HepG2 (cell line): ENCODE measurements around the gene HOXD12. TPM values are rescaled to one million over a fixed set of nuclear protein-coding genes. Genes with fewer than 3 reads are reported as not detected.

Experiments
- AKAP8 ChIP-seq: sonication (generic); formaldehyde crosslinking; IDR thresholded peaks from 2 replicates; pipeline ENCODE4 v1.5.1; 2020; ENCODE audit warnings: mild to moderate bottlenecking, missing genetic modification reagents
- AKNA ChIP-seq: sonication (generic); formaldehyde crosslinking; IDR thresholded peaks from 2 replicates; pipeline ENCODE4 v1.4.0; 2020; ENCODE audit warnings: missing genetic modification reagents, borderline replicate concordance
- ARHGAP35 ChIP-seq: sonication (generic); formaldehyde crosslinking; IDR thresholded peaks from 2 replicates; pipeline ENCODE4 v1.9.0; 2022; ENCODE audit warnings: mild to moderate bottlenecking, inconsistent platforms, moderate library complexity, missing genetic modification reagents, borderline replicate concordance
- ATF3 ChIP-seq: sonication (generic); formaldehyde crosslinking; IDR thresholded peaks from 2 replicates; pipeline ENCODE4 v1.4.0; 2020; ENCODE audit warnings: missing genetic modification reagents
- BRCA1 ChIP-seq: sonication (generic); formaldehyde crosslinking; IDR thresholded peaks from 2 replicates; pipeline ENCODE4 v1.4.0; 2020; ENCODE audit warnings: missing genetic modification reagents
- FOXO1 ChIP-seq: sonication (generic); formaldehyde crosslinking; IDR thresholded peaks from 2 replicates; pipeline ENCODE4 v1.4.0; 2020; ENCODE audit warnings: missing genetic modification reagents
- GATAD2A ChIP-seq: IDR thresholded peaks from 2 replicates; pipeline ENCODE4 v1.6.1; 2016
- HOXA9 ChIP-seq: sonication (generic); formaldehyde crosslinking; IDR thresholded peaks from 2 replicates; pipeline ENCODE4 v1.8.1; 2022; ENCODE audit warnings: missing genetic modification reagents, mild to moderate bottlenecking, moderate library complexity, borderline replicate concordance
- MXD4 ChIP-seq: IDR thresholded peaks from 2 replicates; pipeline ENCODE4 v1.6.1; 2016; ENCODE audit warnings: mild to moderate bottlenecking, missing biosample characterization, missing genetic modification reagents
- PPARG ChIP-seq: conservative IDR thresholded peaks from 2 replicates; pipeline ENCODE4 v1.6.1; 2016; ENCODE audit warnings: missing biosample characterization, missing genetic modification reagents
- RCOR2 ChIP-seq: IDR thresholded peaks from 2 replicates; pipeline ENCODE4 v1.6.1; 2016; ENCODE audit warnings: missing biosample characterization, missing genetic modification reagents
- SP2 ChIP-seq: sonication (generic); formaldehyde crosslinking; IDR thresholded peaks from 2 replicates; pipeline ENCODE4 v1.5.1; 2020; ENCODE audit warnings: mild to moderate bottlenecking, missing genetic modification reagents
- TBX3 ChIP-seq: fragments of 450-650 bp; IDR thresholded peaks from 2 replicates; pipeline ENCODE4 v1.6.1; 2017; ENCODE audit warnings: antibody characterized with exemption, mild to moderate bottlenecking, inconsistent platforms, borderline replicate concordance
- THAP11 ChIP-seq: IDR thresholded peaks from 2 replicates; pipeline ENCODE4 v1.6.1; 2016; ENCODE audit warnings: missing biosample characterization, missing genetic modification reagents
- YEATS2 ChIP-seq: sonication (generic); formaldehyde crosslinking; IDR thresholded peaks from 2 replicates; pipeline ENCODE4 v1.4.0; 2020; ENCODE audit warnings: missing genetic modification reagents, borderline replicate concordance
- YY1 ChIP-seq: IDR thresholded peaks from 2 replicates; pipeline ENCODE4 v1.6.1; 2011; ENCODE audit warnings: low read length, low read depth, moderate library complexity, mild to moderate bottlenecking; ENCODE audit not compliant: insufficient read depth, insufficient replicate concordance
- ZBTB26 ChIP-seq: IDR thresholded peaks from 2 replicates; pipeline ENCODE4 v1.6.1; 2016; ENCODE audit warnings: missing compliant biosample characterization, missing genetic modification reagents, borderline replicate concordance
- ZFP36L2 ChIP-seq: sonication (generic); formaldehyde crosslinking; IDR thresholded peaks from 2 replicates; pipeline ENCODE4 v1.4.0; 2020; ENCODE audit warnings: missing genetic modification reagents
- ZNF674 ChIP-seq: sonication (generic); formaldehyde crosslinking; IDR thresholded peaks from 2 replicates; pipeline ENCODE4 v1.5.0; 2020; ENCODE audit warnings: low read depth, mild to moderate bottlenecking, missing genetic modification reagents
- ZNF850 ChIP-seq: sonication (generic); formaldehyde crosslinking; conservative IDR thresholded peaks from 2 replicates; pipeline ENCODE4 v1.9.0; 2021; ENCODE audit warnings: mild to moderate bottlenecking, missing genetic modification reagents
- polyA plus RNA-seq, 8 experiments: library from polyadenylated mRNA; depleted of rRNA in 3 of 8; stranded (reverse) in 7 of 8; unstranded in 1 of 8; fragments of >200 nt; fragmentation: Illumina TruSeq in 4 of 8; extraction: Trizol in 4 of 8; gene quantifications; 2 replicates each; pipeline versions ENCODE4 v1.2.1 to v1.2.3, GENCODE V29; 2011 to 2016; ENCODE audit warnings: low read depth in 4 of 8, missing spikeins in 1 of 8, mixed read lengths in 1 of 8; ENCODE audit not compliant: insufficient read depth in 1 of 8
- total RNA-seq, 5 experiments: library from RNA; depleted of rRNA; stranded (reverse); fragments of >200 nt; fragmentation: Illumina TruSeq; extraction: Trizol; gene quantifications; 2 replicates each; pipeline ENCODE4 v1.2.3, GENCODE V29; 2016; ENCODE audit warnings: low read depth in 1 of 5
- TF ChIP-seq, protein P1 (sequence below): sonication (generic); formaldehyde crosslinking; IDR thresholded peaks from 2 replicates; pipeline ENCODE4 v1.4.0; 2020; ENCODE audit warnings: mild to moderate bottlenecking, missing genetic modification reagents

Gene HOXD12
- total and polyA plus RNA-seq, 2 of the 13 experiments (the other 11 are each of a cell fraction or from before 2014, with no cell fraction given), result not detected

- TF ChIP-seq HOXA9 (CRISPR knock-in tag) (no peak), ATF3 (0 out of 2 replicates have a peak, but pooled peaks have one; percentile 32), FOXO1 (peak; percentile 60), SP2 (CRISPR knock-in tag) (no peak), ZFP36L2 (CRISPR knock-in tag) (no peak), MXD4 (CRISPR knock-in tag) (no peak), THAP11 (CRISPR knock-in tag) (0 out of 2 replicates have a peak, but pooled peaks have one; percentile 51), BRCA1 (CRISPR knock-in tag) (no peak), YY1 (peak; percentile 47), RCOR2 (CRISPR knock-in tag) (no peak), AKNA (CRISPR knock-in tag) (no peak), PPARG (CRISPR knock-in tag) (0 out of 2 replicates have a peak, but pooled peaks have one; percentile 25), AKAP8 (CRISPR knock-in tag) (no peak), YEATS2 (CRISPR knock-in tag) (0 out of 2 replicates have a peak, but pooled peaks have one; percentile 21), TBX3 (no peak), ZNF674 (CRISPR knock-in tag) (0 out of 2 replicates have a peak, but pooled peaks have one; percentile 75), ARHGAP35 (no peak), ZBTB26 (CRISPR knock-in tag) (peak; percentile 54; the same call in 1 of the 2 replicates), ZNF850 (no peak), GATAD2A (CRISPR knock-in tag) (no peak)
- TF ChIP-seq, protein P1, sequence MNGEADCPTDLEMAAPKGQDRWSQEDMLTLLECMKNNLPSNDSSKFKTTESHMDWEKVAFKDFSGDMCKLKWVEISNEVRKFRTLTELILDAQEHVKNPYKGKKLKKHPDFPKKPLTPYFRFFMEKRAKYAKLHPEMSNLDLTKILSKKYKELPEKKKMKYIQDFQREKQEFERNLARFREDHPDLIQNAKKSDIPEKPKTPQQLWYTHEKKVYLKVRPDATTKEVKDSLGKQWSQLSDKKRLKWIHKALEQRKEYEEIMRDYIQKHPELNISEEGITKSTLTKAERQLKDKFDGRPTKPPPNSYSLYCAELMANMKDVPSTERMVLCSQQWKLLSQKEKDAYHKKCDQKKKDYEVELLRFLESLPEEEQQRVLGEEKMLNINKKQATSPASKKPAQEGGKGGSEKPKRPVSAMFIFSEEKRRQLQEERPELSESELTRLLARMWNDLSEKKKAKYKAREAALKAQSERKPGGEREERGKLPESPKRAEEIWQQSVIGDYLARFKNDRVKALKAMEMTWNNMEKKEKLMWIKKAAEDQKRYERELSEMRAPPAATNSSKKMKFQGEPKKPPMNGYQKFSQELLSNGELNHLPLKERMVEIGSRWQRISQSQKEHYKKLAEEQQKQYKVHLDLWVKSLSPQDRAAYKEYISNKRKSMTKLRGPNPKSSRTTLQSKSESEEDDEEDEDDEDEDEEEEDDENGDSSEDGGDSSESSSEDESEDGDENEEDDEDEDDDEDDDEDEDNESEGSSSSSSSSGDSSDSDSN (CRISPR knock-in tag), result peak; percentile 53
Observed at GRCh38 chr2:176096986-176097819, 2.4 kb upstream of the HOXD12 start (continued).
